HG02852 (cell line): Measurements from ENCODE around the gene OTOG.

ENCODE experiments used
- ATAC-seq: cut with Tn5 transposase; IDR thresholded peaks from one replicate; pipeline ENCODE4 v1.9.1; 2021; ENCODE audit warnings: mild to moderate bottlenecking, moderate library complexity; ENCODE audit not compliant: unreplicated experiment

OTOG gene

GRCh38 chr11:17547051-17547577, at the start of gene OTOG:
TSS of gene OTOG (plus strand) at chr11:17547259. CDS start at chr11:17547373, 114 bp downstream.
- no peak for ATAC-seq

- peak; percentile 7 for ATAC-seq
Observed at GRCh38 chr11:17498058-17498457, 49.0 kb upstream of the OTOG start.

- no peak for ATAC-seq
Observed at GRCh38 chr11:17498475-17498874, 48.6 kb upstream of the OTOG start.

GRCh38 chr11:17500673-17501072, 46.4 kb upstream of the OTOG start:
- no peak for ATAC-seq

GRCh38 chr11:17502630-17503029, 44.4 kb upstream of the OTOG start:
- ATAC-seq, result no peak

- ATAC-seq, result peak; percentile 62
Observed at GRCh38 chr11:17504330-17505107, 42.5 kb upstream of the OTOG start.

- ATAC-seq, result no peak
Observed at GRCh38 chr11:17505146-17505545, 41.9 kb upstream of the OTOG start.

- ATAC-seq, result no peak
Observed at GRCh38 chr11:17506314-17506713, 40.7 kb upstream of the OTOG start.

- ATAC-seq, result no peak
Observed at GRCh38 chr11:17506942-17507341, 40.1 kb upstream of the OTOG start.

GRCh38 chr11:17507773-17508172, 39.3 kb upstream of the OTOG start:
- ATAC-seq, result no peak

- no peak for ATAC-seq
Observed at GRCh38 chr11:17508306-17508705, 38.8 kb upstream of the OTOG start.

GRCh38 chr11:17508791-17509190, 38.3 kb upstream of the OTOG start:
- ATAC-seq, result no peak

GRCh38 chr11:17510507-17511206, 36.4 kb upstream of the OTOG start:
- ATAC-seq, result no peak

GRCh38 chr11:17511571-17511970, 35.5 kb upstream of the OTOG start:
- ATAC-seq, result no peak

- no peak for ATAC-seq
Observed at GRCh38 chr11:17512101-17512500, 35.0 kb upstream of the OTOG start.

- ATAC-seq, result no peak
Observed at GRCh38 chr11:17513853-17514252, 33.2 kb upstream of the OTOG start.

- ATAC-seq, result no peak
Observed at GRCh38 chr11:17514476-17514875, 32.6 kb upstream of the OTOG start.

GRCh38 chr11:17515443-17516176, 31.4 kb upstream of the OTOG start:
- no peak for ATAC-seq

- no peak for ATAC-seq
Observed at GRCh38 chr11:17516551-17517150, 30.4 kb upstream of the OTOG start.

- no peak for ATAC-seq
Observed at GRCh38 chr11:17517186-17517585, 29.9 kb upstream of the OTOG start.

- ATAC-seq, result no peak
Observed at GRCh38 chr11:17518366-17518765, 28.7 kb upstream of the OTOG start.
